HL-60 (cell line): Measurements from ENCODE around the gene FSTL4.

Experiments
- CTCF ChIP-seq: IDR thresholded peaks from one replicate; pipeline ENCODE4 v1.5.1; 2011; ENCODE audit warnings: low read length, control low read depth, inconsistent platforms; ENCODE audit not compliant: insufficient read depth
- POLR2AphosphoS5 ChIP-seq: IDR thresholded peaks from 2 replicates; pipeline ENCODE4 v1.6.1; 2012; ENCODE audit warnings: low read depth

GRCh38 chr5:133150909-133151544, 461.3 kb downstream of the FSTL4 start:
- TF ChIP-seq POLR2AphosphoS5, result no peak
- no peak for TF ChIP-seq CTCF
